PC-3 (cell line): ENCODE results near the gene PRAMEF26.
"Not testable (repeated sequence)": the region's sequence is repeated elsewhere in the genome, so short reads cannot be mapped to it uniquely, and the experiment has no call there.

Experiments
- CTCF ChIP-seq: fragments of 300-600 bp; sonication (generic); conservative IDR thresholded peaks from 2 replicates; pipeline ENCODE4 v1.5.1; 2017; ENCODE audit warnings: antibody characterized with exemption, low read depth, mild to moderate bottlenecking, low read length
- EZH2 ChIP-seq: fragments of 300-600 bp; sonication (generic); IDR thresholded peaks from one replicate; pipeline ENCODE4 v1.6.1; 2017; ENCODE audit warnings: antibody characterized with exemption, mild to moderate bottlenecking, low read length; ENCODE audit not compliant: unreplicated experiment
- EZH2phosphoT487 ChIP-seq: fragments of 300-600 bp; sonication (generic); IDR thresholded peaks from 2 replicates; pipeline ENCODE4 v1.6.1; 2018; ENCODE audit warnings: mild to moderate bottlenecking, antibody characterized with exemption, low read length, borderline replicate concordance

- TF ChIP-seq CTCF, EZH2phosphoT487, EZH2: not testable (repeated sequence)
Measured at GRCh38 chr1:13155909-13156308, at the start of gene PRAMEF26.
